ENCODE results near the gene IFNG.

IFNG gene

DNA sequence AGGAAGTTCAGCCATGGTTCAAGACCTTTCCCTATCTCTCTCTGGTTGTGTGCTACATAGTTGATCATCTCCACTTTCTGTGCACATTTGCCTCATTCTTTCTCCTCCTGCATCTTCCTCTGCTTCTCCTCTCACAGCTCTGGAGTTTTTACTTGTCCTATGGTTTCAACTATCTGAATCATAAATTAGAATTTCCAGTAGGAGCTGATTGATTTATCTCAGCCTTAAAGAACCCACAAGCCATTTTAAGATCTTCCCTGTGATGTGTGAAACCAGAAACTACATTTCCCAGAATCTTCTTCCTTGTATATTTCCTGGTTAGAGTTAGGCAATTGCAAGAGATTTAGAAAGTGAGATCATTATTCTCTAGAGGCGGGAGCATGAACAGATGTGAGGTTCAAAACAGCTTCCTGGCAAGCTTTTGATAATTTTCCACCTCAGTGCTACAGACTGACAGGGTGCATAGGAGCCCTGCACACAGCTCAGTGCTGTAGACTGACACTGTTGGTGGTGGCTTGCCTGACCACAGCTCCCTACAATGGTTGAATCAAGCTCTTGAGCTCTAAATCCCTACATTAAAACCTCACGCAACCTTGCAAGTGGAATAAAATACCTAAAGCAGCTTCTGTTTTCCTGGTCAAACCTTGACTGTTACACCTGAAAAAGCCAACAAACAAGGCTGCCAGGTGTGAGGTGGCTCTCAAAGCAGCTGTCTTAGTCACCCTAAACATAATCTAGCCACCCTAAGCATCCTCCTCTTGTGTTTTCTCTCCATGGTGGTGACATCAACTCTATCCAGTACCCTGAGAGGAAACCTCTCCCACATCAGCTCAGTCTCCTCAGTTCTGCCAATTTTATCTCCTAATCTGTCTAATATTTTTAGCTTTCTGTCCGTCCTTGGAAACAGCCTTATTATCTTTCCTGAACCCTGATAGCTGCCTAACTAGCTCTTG, 21.5 kb upstream of the IFNG start:
- no peak for ATAC-seq
- TF ChIP-seq TCF4 (CRISPR knock-in tag; IDR thresholded peaks at IDR 0.05; ENCODE audit: borderline replicate concordance) (no peak), ZFP30 (CRISPR knock-in tag; IDR thresholded peaks at IDR 0.05) (no peak), GLIS3 (CRISPR knock-in tag; IDR thresholded peaks at IDR 0.05) (no peak)
- TF ChIP-seq, protein P1, sequence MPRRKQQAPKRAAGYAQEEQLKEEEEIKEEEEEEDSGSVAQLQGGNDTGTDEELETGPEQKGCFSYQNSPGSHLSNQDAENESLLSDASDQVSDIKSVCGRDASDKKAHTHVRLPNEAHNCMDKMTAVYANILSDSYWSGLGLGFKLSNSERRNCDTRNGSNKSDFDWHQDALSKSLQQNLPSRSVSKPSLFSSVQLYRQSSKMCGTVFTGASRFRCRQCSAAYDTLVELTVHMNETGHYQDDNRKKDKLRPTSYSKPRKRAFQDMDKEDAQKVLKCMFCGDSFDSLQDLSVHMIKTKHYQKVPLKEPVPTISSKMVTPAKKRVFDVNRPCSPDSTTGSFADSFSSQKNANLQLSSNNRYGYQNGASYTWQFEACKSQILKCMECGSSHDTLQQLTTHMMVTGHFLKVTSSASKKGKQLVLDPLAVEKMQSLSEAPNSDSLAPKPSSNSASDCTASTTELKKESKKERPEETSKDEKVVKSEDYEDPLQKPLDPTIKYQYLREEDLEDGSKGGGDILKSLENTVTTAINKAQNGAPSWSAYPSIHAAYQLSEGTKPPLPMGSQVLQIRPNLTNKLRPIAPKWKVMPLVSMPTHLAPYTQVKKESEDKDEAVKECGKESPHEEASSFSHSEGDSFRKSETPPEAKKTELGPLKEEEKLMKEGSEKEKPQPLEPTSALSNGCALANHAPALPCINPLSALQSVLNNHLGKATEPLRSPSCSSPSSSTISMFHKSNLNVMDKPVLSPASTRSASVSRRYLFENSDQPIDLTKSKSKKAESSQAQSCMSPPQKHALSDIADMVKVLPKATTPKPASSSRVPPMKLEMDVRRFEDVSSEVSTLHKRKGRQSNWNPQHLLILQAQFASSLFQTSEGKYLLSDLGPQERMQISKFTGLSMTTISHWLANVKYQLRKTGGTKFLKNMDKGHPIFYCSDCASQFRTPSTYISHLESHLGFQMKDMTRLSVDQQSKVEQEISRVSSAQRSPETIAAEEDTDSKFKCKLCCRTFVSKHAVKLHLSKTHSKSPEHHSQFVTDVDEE (CRISPR knock-in tag; IDR thresholded peaks at IDR 0.05) = no peak

DNA sequence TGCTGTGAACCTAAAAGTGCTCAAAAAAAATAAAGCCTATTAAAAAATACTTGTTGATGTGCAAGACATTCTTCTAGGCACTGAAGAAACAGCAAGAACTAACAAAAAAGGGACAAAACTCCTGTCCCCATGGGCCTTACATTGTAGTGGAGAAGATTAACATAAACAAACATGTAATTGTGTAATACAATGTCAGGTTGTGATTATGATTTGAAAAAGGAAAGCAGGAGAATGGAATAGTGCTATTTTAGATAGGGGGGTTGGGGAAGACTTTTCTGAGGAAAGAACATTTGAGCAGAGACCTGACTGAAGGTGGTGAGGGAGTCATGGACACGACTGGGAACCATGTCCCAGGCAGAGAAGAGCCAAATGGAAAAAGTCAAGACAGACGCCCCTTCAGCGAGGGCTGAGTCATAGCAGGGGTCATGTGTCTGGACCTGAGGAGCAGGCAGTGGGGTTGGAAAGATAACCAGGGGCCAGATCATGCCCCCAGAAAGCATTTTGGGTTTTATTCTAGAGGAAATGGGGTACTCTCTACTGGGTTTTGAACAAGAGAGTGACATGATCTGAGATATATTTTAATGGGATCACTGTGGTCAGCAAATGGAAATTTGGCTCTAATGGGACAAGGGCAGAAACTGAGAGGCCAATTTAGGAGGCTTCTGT, 19.4 kb upstream of the IFNG start:
- TF ChIP-seq BACH2 (CRISPR knock-in tag; IDR thresholded peaks at IDR 0.05; ENCODE audit: borderline replicate concordance) = no peak
- TF ChIP-seq, protein P2, sequence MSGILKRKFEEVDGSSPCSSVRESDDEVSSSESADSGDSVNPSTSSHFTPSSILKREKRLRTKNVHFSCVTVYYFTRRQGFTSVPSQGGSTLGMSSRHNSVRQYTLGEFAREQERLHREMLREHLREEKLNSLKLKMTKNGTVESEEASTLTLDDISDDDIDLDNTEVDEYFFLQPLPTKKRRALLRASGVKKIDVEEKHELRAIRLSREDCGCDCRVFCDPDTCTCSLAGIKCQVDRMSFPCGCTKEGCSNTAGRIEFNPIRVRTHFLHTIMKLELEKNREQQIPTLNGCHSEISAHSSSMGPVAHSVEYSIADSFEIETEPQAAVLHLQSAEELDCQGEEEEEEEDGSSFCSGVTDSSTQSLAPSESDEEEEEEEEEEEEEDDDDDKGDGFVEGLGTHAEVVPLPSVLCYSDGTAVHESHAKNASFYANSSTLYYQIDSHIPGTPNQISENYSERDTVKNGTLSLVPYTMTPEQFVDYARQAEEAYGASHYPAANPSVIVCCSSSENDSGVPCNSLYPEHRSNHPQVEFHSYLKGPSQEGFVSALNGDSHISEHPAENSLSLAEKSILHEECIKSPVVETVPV (CRISPR knock-in tag; IDR thresholded peaks at IDR 0.05) = no peak
- TF ChIP-seq SNAI2 (CRISPR knock-in tag; IDR thresholded peaks at IDR 0.05) = no peak
- no peak for TF ChIP-seq TCF4 (CRISPR knock-in tag; IDR thresholded peaks at IDR 0.05; ENCODE audit: borderline replicate concordance)
- no peak for TF ChIP-seq ARNTL (CRISPR knock-in tag; IDR thresholded peaks at IDR 0.05; ENCODE audit: borderline replicate concordance, low read depth)
- no peak for TF ChIP-seq ZNF70 (CRISPR knock-in tag; IDR thresholded peaks at IDR 0.05)
- TF ChIP-seq OSR1 (CRISPR knock-in tag; IDR thresholded peaks at IDR 0.05) = no peak
- TF ChIP-seq ZNF565 (CRISPR knock-in tag; conservative IDR thresholded peaks at IDR 0.05; ENCODE audit: low read depth) = no peak
- no peak for TF ChIP-seq ZFP30 (CRISPR knock-in tag; IDR thresholded peaks at IDR 0.05)
- TF ChIP-seq RARB (CRISPR knock-in tag; IDR thresholded peaks at IDR 0.05) = no peak
- no peak for TF ChIP-seq GLIS3 (CRISPR knock-in tag; IDR thresholded peaks at IDR 0.05)
- TF ChIP-seq PPARA (CRISPR knock-in tag; IDR thresholded peaks at IDR 0.05; ENCODE audit: borderline replicate concordance) = no peak
- no peak for TF ChIP-seq ZFP3 (CRISPR knock-in tag; IDR thresholded peaks at IDR 0.05)
- TF ChIP-seq, protein P3, sequence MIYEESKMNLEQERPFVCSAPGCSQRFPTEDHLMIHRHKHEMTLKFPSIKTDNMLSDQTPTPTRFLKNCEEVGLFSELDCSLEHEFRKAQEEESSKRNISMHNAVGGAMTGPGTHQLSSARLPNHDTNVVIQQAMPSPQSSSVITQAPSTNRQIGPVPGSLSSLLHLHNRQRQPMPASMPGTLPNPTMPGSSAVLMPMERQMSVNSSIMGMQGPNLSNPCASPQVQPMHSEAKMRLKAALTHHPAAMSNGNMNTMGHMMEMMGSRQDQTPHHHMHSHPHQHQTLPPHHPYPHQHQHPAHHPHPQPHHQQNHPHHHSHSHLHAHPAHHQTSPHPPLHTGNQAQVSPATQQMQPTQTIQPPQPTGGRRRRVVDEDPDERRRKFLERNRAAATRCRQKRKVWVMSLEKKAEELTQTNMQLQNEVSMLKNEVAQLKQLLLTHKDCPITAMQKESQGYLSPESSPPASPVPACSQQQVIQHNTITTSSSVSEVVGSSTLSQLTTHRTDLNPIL (CRISPR knock-in tag; IDR thresholded peaks at IDR 0.05; ENCODE audit: low read depth) = no peak
- TF ChIP-seq, protein P4, sequence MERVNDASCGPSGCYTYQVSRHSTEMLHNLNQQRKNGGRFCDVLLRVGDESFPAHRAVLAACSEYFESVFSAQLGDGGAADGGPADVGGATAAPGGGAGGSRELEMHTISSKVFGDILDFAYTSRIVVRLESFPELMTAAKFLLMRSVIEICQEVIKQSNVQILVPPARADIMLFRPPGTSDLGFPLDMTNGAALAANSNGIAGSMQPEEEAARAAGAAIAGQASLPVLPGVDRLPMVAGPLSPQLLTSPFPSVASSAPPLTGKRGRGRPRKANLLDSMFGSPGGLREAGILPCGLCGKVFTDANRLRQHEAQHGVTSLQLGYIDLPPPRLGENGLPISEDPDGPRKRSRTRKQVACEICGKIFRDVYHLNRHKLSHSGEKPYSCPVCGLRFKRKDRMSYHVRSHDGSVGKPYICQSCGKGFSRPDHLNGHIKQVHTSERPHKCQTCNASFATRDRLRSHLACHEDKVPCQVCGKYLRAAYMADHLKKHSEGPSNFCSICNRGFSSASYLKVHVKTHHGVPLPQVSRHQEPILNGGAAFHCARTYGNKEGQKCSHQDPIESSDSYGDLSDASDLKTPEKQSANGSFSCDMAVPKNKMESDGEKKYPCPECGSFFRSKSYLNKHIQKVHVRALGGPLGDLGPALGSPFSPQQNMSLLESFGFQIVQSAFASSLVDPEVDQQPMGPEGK (CRISPR knock-in tag; IDR thresholded peaks at IDR 0.05; ENCODE audit: borderline replicate concordance) = no peak
- no peak for TF ChIP-seq ESRRG (CRISPR knock-in tag; IDR thresholded peaks at IDR 0.05)
- TF ChIP-seq, protein P1 (CRISPR knock-in tag; IDR thresholded peaks at IDR 0.05) = no peak
- no peak for TF ChIP-seq CSDC2 (CRISPR knock-in tag; IDR thresholded peaks at IDR 0.05)
- TF ChIP-seq ZNF8 (CRISPR knock-in tag; IDR thresholded peaks at IDR 0.05) = no peak
- TF ChIP-seq, protein P5, sequence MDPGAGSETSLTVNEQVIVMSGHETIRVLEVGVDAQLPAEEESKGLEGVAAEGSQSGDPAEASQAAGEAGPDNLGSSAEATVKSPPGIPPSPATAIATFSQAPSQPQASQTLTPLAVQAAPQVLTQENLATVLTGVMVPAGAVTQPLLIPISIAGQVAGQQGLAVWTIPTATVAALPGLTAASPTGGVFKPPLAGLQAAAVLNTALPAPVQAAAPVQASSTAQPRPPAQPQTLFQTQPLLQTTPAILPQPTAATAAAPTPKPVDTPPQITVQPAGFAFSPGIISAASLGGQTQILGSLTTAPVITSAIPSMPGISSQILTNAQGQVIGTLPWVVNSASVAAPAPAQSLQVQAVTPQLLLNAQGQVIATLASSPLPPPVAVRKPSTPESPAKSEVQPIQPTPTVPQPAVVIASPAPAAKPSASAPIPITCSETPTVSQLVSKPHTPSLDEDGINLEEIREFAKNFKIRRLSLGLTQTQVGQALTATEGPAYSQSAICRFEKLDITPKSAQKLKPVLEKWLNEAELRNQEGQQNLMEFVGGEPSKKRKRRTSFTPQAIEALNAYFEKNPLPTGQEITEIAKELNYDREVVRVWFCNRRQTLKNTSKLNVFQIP (CRISPR knock-in tag; IDR thresholded peaks at IDR 0.05; ENCODE audit: borderline replicate concordance, low read depth) = no peak
- ATAC-seq = no peak

Measured in SK-N-SH treated with all-trans-retinoic acid at 6 μM for 48 hours (cell line).